ENCODE results near the gene ACTN2. TPM values are rescaled to one million over a fixed set of nuclear protein-coding genes. Genes with fewer than 3 reads are reported as not detected.

The ACTN2 gene
- total RNA-seq, 1 donor from 2014 or later = 0.44 TPM

GRCh38 chr1:236705771-236706170 is 19.5 kb downstream of the ACTN2 start:
- Mint-ChIP-seq H3K4me1 (no peaks in the 10 kb centered on the region), H3K4me3 (no peak overlapping the region), H3K27me3 (peaks cover 19% of the 10 kb centered on the region), H3K9me3 (no peaks in the 10 kb centered on the region), H3K36me3 (ENCODE audit: low read depth) (no peaks in the 10 kb centered on the region), H3K27ac (no peak overlapping the region)
- intact Hi-C loops (cut with micrococcal nuclease) = no loop called here
- DNase-seq = no peak

GRCh38 chr1:236706183-236706582 is 19.9 kb downstream of the ACTN2 start:
- DNase-seq = no peak
- no peaks in the 10 kb centered on the region for H3K36me3 Mint-ChIP-seq (ENCODE audit: low read depth)
- peaks cover 19% of the 10 kb centered on the region for H3K27me3 Mint-ChIP-seq
- no peaks in the 10 kb centered on the region for H3K4me1 Mint-ChIP-seq
- no peak overlapping the region for H3K27ac Mint-ChIP-seq
- H3K4me3 Mint-ChIP-seq = no peak overlapping the region
- intact Hi-C loops (cut with micrococcal nuclease) = no loop called here
- no peaks in the 10 kb centered on the region for H3K9me3 Mint-ChIP-seq

- Mint-ChIP-seq H3K36me3 (ENCODE audit: low read depth) (no peaks in the 10 kb centered on the region), H3K27me3 (peaks cover 12% of the 10 kb centered on the region), H3K4me1 (no peaks in the 10 kb centered on the region), H3K9me3 (no peaks in the 10 kb centered on the region), H3K27ac (no peak overlapping the region), H3K4me3 (no peak overlapping the region)
- no peak for DNase-seq
- intact Hi-C loops (cut with micrococcal nuclease) = no loop called here
Measured at GRCh38 chr1:236710328-236710892, 24.1 kb downstream of the ACTN2 start.

- no peaks in the 10 kb centered on the region for H3K4me1 Mint-ChIP-seq
- intact Hi-C loops (cut with micrococcal nuclease) = no loop called here
- no peak overlapping the region for H3K4me3 Mint-ChIP-seq
- H3K27ac Mint-ChIP-seq = no peak overlapping the region
- H3K27me3 Mint-ChIP-seq = peaks cover 6% of the 10 kb centered on the region
- no peaks in the 10 kb centered on the region for H3K36me3 Mint-ChIP-seq (ENCODE audit: low read depth)
- H3K9me3 Mint-ChIP-seq = no peaks in the 10 kb centered on the region
- DNase-seq = no peak
Measured at GRCh38 chr1:236716160-236716559, 29.9 kb downstream of the ACTN2 start.

GRCh38 chr1:236717811-236718210 is 31.5 kb downstream of the ACTN2 start:
- no peaks in the 10 kb centered on the region for H3K4me1 Mint-ChIP-seq
- intact Hi-C loops (cut with micrococcal nuclease) = no loop called here
- H3K36me3 Mint-ChIP-seq (ENCODE audit: low read depth) = no peaks in the 10 kb centered on the region
- no peak overlapping the region for H3K4me3 Mint-ChIP-seq
- H3K27ac Mint-ChIP-seq = no peak overlapping the region
- no peaks in the 10 kb centered on the region for H3K9me3 Mint-ChIP-seq
- DNase-seq = no peak
- peaks cover 2% of the 10 kb centered on the region for H3K27me3 Mint-ChIP-seq

GRCh38 chr1:236718328-236718727 is 32.0 kb downstream of the ACTN2 start:
- Mint-ChIP-seq H3K4me3 (no peak overlapping the region), H3K9me3 (no peaks in the 10 kb centered on the region), H3K27ac (no peak overlapping the region), H3K27me3 (peaks cover 2% of the 10 kb centered on the region), H3K4me1 (no peaks in the 10 kb centered on the region), H3K36me3 (ENCODE audit: low read depth) (no peaks in the 10 kb centered on the region)
- no peak for DNase-seq
- intact Hi-C loops (cut with micrococcal nuclease) = no loop called here

- intact Hi-C loops (cut with micrococcal nuclease) = no loop called here
- Mint-ChIP-seq H3K27ac (no peak overlapping the region), H3K4me1 (no peaks in the 10 kb centered on the region), H3K9me3 (no peaks in the 10 kb centered on the region), H3K36me3 (ENCODE audit: low read depth) (no peaks in the 10 kb centered on the region), H3K27me3 (peaks cover 2% of the 10 kb centered on the region), H3K4me3 (no peak overlapping the region)
- DNase-seq = no peak
Measured at GRCh38 chr1:236720206-236720605, 33.9 kb downstream of the ACTN2 start.

- H3K9me3 Mint-ChIP-seq = no peaks in the 10 kb centered on the region
- H3K4me3 Mint-ChIP-seq = no peak overlapping the region
- H3K4me1 Mint-ChIP-seq = no peaks in the 10 kb centered on the region
- no peak overlapping the region for H3K27ac Mint-ChIP-seq
- intact Hi-C loops (cut with micrococcal nuclease) = no loop called here
- no peaks in the 10 kb centered on the region for H3K36me3 Mint-ChIP-seq (ENCODE audit: low read depth)
- no peak for DNase-seq
- H3K27me3 Mint-ChIP-seq = peaks cover 2% of the 10 kb centered on the region
Measured at GRCh38 chr1:236720611-236721010, 34.3 kb downstream of the ACTN2 start.

- Mint-ChIP-seq H3K27me3 (no peaks in the 10 kb centered on the region), H3K4me1 (no peaks in the 10 kb centered on the region), H3K36me3 (ENCODE audit: low read depth) (no peaks in the 10 kb centered on the region), H3K9me3 (no peaks in the 10 kb centered on the region), H3K27ac (no peak overlapping the region), H3K4me3 (no peak overlapping the region)
- intact Hi-C loops (cut with micrococcal nuclease) = no loop called here
- DNase-seq = no peak
Measured at GRCh38 chr1:236724049-236724448, 37.8 kb downstream of the ACTN2 start.

GRCh38 chr1:236724506-236724905 is 38.2 kb downstream of the ACTN2 start:
- no peak for DNase-seq
- Mint-ChIP-seq H3K27ac (no peak overlapping the region), H3K27me3 (no peaks in the 10 kb centered on the region), H3K9me3 (no peaks in the 10 kb centered on the region), H3K4me1 (no peaks in the 10 kb centered on the region), H3K4me3 (no peak overlapping the region), H3K36me3 (ENCODE audit: low read depth) (no peaks in the 10 kb centered on the region)
- intact Hi-C loops (cut with micrococcal nuclease) = no loop called here

GRCh38 chr1:236725668-236726067 is 39.4 kb downstream of the ACTN2 start:
- Mint-ChIP-seq H3K27me3 (no peaks in the 10 kb centered on the region), H3K9me3 (no peaks in the 10 kb centered on the region), H3K4me3 (no peak overlapping the region)

GRCh38 chr1:236727521-236727920 is 41.2 kb downstream of the ACTN2 start:
- no peaks in the 10 kb centered on the region for H3K4me1 Mint-ChIP-seq
- H3K27ac Mint-ChIP-seq = no peak overlapping the region
- no peaks in the 10 kb centered on the region for H3K9me3 Mint-ChIP-seq
- no peaks in the 10 kb centered on the region for H3K27me3 Mint-ChIP-seq
- no peak for DNase-seq
- no peak overlapping the region for H3K4me3 Mint-ChIP-seq
- intact Hi-C loops (cut with micrococcal nuclease) = no loop called here
- H3K36me3 Mint-ChIP-seq (ENCODE audit: low read depth) = no peaks in the 10 kb centered on the region

More at GRCh38 chr1:236725668-236726067, 39.4 kb downstream of the ACTN2 start:
- Mint-ChIP-seq H3K27ac (no peak overlapping the region), H3K36me3 (ENCODE audit: low read depth) (no peaks in the 10 kb centered on the region), H3K4me1 (no peaks in the 10 kb centered on the region)
- intact Hi-C loops (cut with micrococcal nuclease) = no loop called here
- no peak for DNase-seq

GRCh38 chr1:236728752-236729151 is 42.5 kb downstream of the ACTN2 start:
- Mint-ChIP-seq H3K4me3 (no peak overlapping the region), H3K27ac (no peak overlapping the region), H3K27me3 (no peaks in the 10 kb centered on the region), H3K4me1 (no peaks in the 10 kb centered on the region), H3K36me3 (ENCODE audit: low read depth) (no peaks in the 10 kb centered on the region), H3K9me3 (no peaks in the 10 kb centered on the region)
- DNase-seq = no peak
- intact Hi-C loops (cut with micrococcal nuclease) = no loop called here

- Mint-ChIP-seq H3K27ac (no peak overlapping the region), H3K36me3 (ENCODE audit: low read depth) (no peaks in the 10 kb centered on the region), H3K4me1 (peaks cover 7% of the 10 kb centered on the region), H3K4me3 (no peak overlapping the region), H3K9me3 (no peaks in the 10 kb centered on the region), H3K27me3 (no peaks in the 10 kb centered on the region)
- intact Hi-C loops (cut with micrococcal nuclease) = no loop called here
- DNase-seq = no peak
Measured at GRCh38 chr1:236733653-236734052, 47.4 kb downstream of the ACTN2 start.

GRCh38 chr1:236734141-236734765 is 48.0 kb downstream of the ACTN2 start:
- Mint-ChIP-seq H3K4me1 (peaks cover 7% of the 10 kb centered on the region), H3K4me3 (no peak overlapping the region), H3K27me3 (no peaks in the 10 kb centered on the region), H3K27ac (no peak overlapping the region), H3K36me3 (ENCODE audit: low read depth) (no peaks in the 10 kb centered on the region), H3K9me3 (no peaks in the 10 kb centered on the region)
- DNase-seq = no peak
- intact Hi-C loops (cut with micrococcal nuclease) = no loop called here

All from activated CD4-positive, alpha-beta T cell treated with anti-CD3 and anti-CD28 coated beads, Interleukin-2, amount 10 ng/mL, durations not matched to agents 24 days and 14 days (primary cell).